GM19468 (cell line): ENCODE data around the gene NUDT2.
"Not testable (repeated sequence)": the region's sequence is repeated elsewhere in the genome, so short reads cannot be mapped to it uniquely, and the experiment has no call there.

Experiments used
- ATAC-seq: cut with Tn5 transposase; IDR thresholded peaks from one replicate; pipeline ENCODE4 v1.9.1; 2021; ENCODE audit warnings: mild to moderate bottlenecking, moderate library complexity, moderate number of reproducible peaks; ENCODE audit not compliant: unreplicated experiment; ENCODE audit errors: extremely low read depth

Gene NUDT2

GRCh38 chr9:34328987-34329832, at the start of gene NUDT2, which contains the start of gene KIF24:
Gene NUDT2, plus strand, starts transcription at chr9:34329569. Its CDS starts 9,471 bp downstream, at chr9:34339040.
Gene KIF24, minus strand, starts transcription at chr9:34329268. Its CDS starts 17,922 bp downstream, at chr9:34311346.
- peak; percentile 92 for ATAC-seq

- ATAC-seq, result no peak
Observed at GRCh38 chr9:34282096-34282495, 47.3 kb upstream of the NUDT2 start.

GRCh38 chr9:34289159-34289558, 40.2 kb upstream of the NUDT2 start:
- no peak for ATAC-seq

GRCh38 chr9:34291023-34291422, 38.3 kb upstream of the NUDT2 start:
- ATAC-seq, result no peak

GRCh38 chr9:34291423-34291822, 37.9 kb upstream of the NUDT2 start:
- ATAC-seq, result no peak

GRCh38 chr9:34292552-34292951, 36.8 kb upstream of the NUDT2 start:
- no peak for ATAC-seq

- not testable (repeated sequence) for ATAC-seq
Observed at GRCh38 chr9:34301064-34301463, 28.3 kb upstream of the NUDT2 start.

GRCh38 chr9:34308316-34308715, 21.1 kb upstream of the NUDT2 start:
- ATAC-seq, result not testable (repeated sequence)

- ATAC-seq, result no peak
Observed at GRCh38 chr9:34310215-34310614, 19.2 kb upstream of the NUDT2 start.

- ATAC-seq, result no peak
Observed at GRCh38 chr9:34311499-34312185, 17.7 kb upstream of the NUDT2 start.

GRCh38 chr9:34317436-34317835, 11.9 kb upstream of the NUDT2 start:
- no peak for ATAC-seq

GRCh38 chr9:34318163-34318790, 11.1 kb upstream of the NUDT2 start:
- ATAC-seq, result no peak

GRCh38 chr9:34321451-34321850, 7.9 kb upstream of the NUDT2 start:
- ATAC-seq, result no peak

GRCh38 chr9:34322899-34323591, 6.3 kb upstream of the NUDT2 start:
- ATAC-seq, result no peak

GRCh38 chr9:34326690-34327089, 2.7 kb upstream of the NUDT2 start:
- ATAC-seq, result no peak

GRCh38 chr9:34328500-34328986, 826 bp upstream of the NUDT2 start:
- ATAC-seq, result no peak

GRCh38 chr9:34331196-34331595, 1.8 kb downstream of the NUDT2 start:
- no peak for ATAC-seq

GRCh38 chr9:34332076-34332964, 3.0 kb downstream of the NUDT2 start:
- no peak for ATAC-seq

GRCh38 chr9:34333836-34334235, 4.5 kb downstream of the NUDT2 start:
- no peak for ATAC-seq
